ENCODE data around the gene DENND2A. TPM values are rescaled to one million over a fixed set of nuclear protein-coding genes. Genes with fewer than 3 reads are reported as not detected.
"Not testable (repeated sequence)": the region's sequence is repeated elsewhere in the genome, so short reads cannot be mapped to it uniquely, and the experiment has no call there.

Gene DENND2A
- total RNA-seq, 4 donors from 2014 or later, result 0.97 to 2.5 (median 2.2) TPM

DNA sequence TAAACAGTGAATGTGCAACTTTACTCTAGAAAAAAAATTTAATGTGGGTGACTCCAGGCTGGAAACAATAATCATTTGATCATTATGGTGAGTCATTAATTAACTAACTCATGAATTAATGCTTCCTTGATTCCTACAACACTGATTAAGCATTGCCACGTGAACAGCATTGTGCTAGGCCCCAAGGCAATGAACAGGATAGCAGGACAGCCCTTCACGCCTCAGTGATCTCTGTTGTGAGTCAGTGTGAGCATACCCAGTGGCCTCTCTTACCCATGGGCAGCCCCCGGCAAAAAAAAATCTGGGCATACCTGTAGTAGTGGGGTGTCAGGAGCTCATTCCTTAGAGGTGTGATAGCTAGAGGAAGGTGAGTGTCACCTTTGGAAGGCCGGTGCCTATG, 76.0 kb downstream of the DENND2A start:
- no peak for DNase-seq (ENCODE audit: low spot score in 2 of 2)
- TF ChIP-seq, protein P1, sequence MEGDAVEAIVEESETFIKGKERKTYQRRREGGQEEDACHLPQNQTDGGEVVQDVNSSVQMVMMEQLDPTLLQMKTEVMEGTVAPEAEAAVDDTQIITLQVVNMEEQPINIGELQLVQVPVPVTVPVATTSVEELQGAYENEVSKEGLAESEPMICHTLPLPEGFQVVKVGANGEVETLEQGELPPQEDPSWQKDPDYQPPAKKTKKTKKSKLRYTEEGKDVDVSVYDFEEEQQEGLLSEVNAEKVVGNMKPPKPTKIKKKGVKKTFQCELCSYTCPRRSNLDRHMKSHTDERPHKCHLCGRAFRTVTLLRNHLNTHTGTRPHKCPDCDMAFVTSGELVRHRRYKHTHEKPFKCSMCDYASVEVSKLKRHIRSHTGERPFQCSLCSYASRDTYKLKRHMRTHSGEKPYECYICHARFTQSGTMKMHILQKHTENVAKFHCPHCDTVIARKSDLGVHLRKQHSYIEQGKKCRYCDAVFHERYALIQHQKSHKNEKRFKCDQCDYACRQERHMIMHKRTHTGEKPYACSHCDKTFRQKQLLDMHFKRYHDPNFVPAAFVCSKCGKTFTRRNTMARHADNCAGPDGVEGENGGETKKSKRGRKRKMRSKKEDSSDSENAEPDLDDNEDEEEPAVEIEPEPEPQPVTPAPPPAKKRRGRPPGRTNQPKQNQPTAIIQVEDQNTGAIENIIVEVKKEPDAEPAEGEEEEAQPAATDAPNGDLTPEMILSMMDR (IDR thresholded peaks at IDR 0.05), result no peak
- no peak for TF ChIP-seq POLR2A (IDR thresholded peaks at IDR 0.05)
- intact Hi-C loops (cut with DNase I; ENCODE audit: low total_unique reads), result no loop called here
- 58 to 72% methylated on average over 4 of the region's 4 CpGs for WGBS, 2 donors
- H3K4me3 ChIP-seq (ENCODE audit: low read depth, poor library complexity, severe bottlenecking), result no peak overlapping the region

DNA sequence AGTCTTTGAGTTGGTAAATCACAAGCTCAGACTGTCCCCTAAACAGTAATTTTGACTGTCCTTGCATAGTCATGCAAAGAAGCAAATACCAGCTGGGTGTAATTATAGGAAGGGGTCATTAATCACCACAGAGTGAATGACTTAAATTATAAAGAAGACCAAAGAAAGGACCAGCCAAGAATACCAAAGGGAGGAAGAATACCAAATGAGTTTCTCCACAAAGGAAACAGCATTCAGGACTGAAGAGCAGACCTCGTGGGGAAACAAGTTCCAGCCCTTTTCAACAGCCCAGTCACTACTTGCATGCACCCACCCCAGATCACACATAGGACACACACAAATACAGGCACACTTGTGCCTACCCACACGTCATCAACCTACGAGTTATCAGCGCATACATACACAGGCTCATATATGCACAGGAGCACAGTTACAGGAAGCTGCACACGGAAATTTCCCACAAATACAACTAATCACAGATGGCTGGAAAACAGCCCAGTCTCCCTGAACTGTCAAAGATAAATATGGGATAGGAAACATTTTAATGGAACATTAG, 77.6 kb downstream of the DENND2A start:
- TF ChIP-seq POLR2A (IDR thresholded peaks at IDR 0.05), result no peak
- TF ChIP-seq, protein P1 (IDR thresholded peaks at IDR 0.05), result no peak

DNA sequence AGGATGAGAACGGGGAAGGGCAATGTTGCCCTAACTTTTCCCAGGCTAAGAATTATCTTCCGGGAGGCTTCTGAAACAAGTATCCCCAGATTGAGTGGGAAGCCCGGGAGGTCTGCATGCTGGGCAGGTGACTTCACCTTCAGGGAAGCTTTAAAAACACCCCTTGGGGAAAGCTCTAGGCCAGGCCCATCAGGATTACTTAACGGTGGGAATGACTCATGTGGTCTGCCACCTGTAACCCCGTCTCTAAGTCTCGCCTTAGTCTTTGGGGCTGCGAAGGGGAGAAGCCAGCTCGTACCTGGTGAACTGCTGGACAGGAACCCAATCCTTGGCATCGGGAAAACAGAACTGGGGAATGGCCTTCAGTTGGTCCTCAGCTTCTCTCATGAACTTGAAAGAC, 81.2 kb downstream of the DENND2A start:
- intact Hi-C loops (cut with DNase I; ENCODE audit: low total_unique reads), result no loop called here
- TF ChIP-seq, protein P1 (IDR thresholded peaks at IDR 0.05), result no peak
- TF ChIP-seq POLR2A (IDR thresholded peaks at IDR 0.05), result no peak
- WGBS, 2 donors, result 82 to 87% methylated on average over 9 of the region's 9 CpGs
- DNase-seq (ENCODE audit: low spot score in 2 of 2), result no peak
- no peak overlapping the region for H3K4me3 ChIP-seq (ENCODE audit: low read depth, poor library complexity, severe bottlenecking)

More for the DNA sequence above, 77.6 kb downstream of the DENND2A start:
- H3K4me3 ChIP-seq (ENCODE audit: low read depth, poor library complexity, severe bottlenecking), result no peak overlapping the region
- WGBS, 2 donors, result 52 to 70% methylated on average over 5 of the region's 5 CpGs
- DNase-seq (ENCODE audit: low spot score in 2 of 2), result no peak
- intact Hi-C loops (cut with DNase I; ENCODE audit: low total_unique reads), result no loop called here

DNA sequence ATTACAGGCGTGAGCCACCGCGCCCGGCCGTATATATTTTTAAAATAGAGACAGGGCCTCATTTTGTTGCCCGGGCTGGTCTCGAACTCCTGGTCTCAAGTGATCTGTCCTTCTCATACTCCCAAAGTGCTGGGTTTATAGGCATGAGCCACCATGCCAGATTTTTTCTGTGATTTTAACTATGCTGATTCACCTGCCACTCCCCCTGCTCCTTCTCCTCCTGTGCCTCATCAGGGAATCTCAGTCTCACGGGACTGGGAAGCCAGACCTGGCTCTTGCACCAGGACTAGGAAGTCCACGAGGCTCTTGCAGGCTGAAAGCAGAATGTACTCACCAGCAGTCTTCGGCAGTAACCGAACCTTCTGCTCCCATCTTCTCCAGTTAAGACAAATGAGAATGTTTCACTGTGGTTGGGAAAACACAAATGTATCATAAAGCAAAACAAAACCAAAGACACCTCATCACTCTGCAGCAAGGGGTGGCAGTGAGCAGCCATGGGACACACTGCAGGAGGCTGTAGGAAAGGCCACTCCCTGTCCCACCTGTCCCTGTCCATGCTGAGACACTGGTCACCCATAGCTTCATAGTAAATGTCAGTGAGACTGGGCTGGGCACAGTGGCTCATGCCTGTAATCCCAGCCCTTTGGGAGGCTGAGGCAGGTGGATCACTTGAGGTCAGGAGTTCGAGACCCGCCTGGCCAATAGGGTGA, 82.6 kb downstream of the DENND2A start:
- H3K4me3 ChIP-seq (ENCODE audit: low read depth, poor library complexity, severe bottlenecking), result no peak overlapping the region
- DNase-seq (ENCODE audit: low spot score in 2 of 2), result no peak
- no peak for TF ChIP-seq POLR2A (IDR thresholded peaks at IDR 0.05)
- TF ChIP-seq, protein P1 (IDR thresholded peaks at IDR 0.05), result no peak
- intact Hi-C loops (cut with DNase I; ENCODE audit: low total_unique reads), result no loop called here
- 88 to 97% methylated on average over 13 of the region's 13 CpGs for WGBS, 2 donors

DNA sequence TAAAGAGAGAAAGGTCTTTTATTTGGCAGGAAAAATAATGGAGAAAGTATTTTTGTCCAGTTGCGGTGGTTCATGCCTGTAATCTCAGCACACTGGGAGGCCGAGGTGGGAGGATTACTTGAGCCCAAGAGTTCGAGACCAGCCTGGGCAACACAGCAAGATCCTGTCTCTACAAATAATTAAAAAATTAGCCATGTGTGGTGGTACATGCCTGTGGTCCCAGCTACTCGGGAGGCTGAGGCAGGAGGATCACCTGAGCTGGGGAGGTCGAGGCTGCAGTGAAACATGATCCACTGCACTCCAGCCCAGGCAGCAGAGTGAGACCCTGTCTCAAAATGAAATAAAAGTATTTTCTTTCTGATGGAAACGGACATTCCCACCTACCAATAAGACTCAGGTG, 83.5 kb downstream of the DENND2A start:
- 92% methylated on average over 6 of the region's 6 CpGs for WGBS, 2 donors
- intact Hi-C loops (cut with DNase I; ENCODE audit: low total_unique reads), result no loop called here
- H3K4me3 ChIP-seq (ENCODE audit: low read depth, poor library complexity, severe bottlenecking), result no peak overlapping the region
- no peak for TF ChIP-seq POLR2A (IDR thresholded peaks at IDR 0.05)
- TF ChIP-seq, protein P1 (IDR thresholded peaks at IDR 0.05), result no peak
- no peak for DNase-seq (ENCODE audit: low spot score in 2 of 2)

DNA sequence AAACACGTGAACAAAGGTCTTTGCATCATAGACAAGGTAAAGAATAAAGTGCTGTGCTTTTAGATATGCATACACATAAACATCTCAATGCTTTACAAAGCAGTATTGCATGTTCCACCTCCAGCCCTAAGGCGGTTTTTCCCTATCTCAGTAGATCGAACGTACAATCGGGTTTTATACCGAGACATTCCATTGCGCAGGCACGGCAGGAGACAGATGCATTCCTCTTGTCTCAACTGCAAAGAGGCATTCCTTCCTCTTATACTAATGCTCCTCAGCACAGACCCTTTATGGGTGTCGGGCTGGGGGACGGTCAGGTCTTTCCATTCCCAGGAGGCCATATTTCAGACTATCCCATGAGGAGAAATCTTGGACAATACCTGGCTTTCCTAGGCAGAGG, 87.4 kb downstream of the DENND2A start:
- DNase-seq (ENCODE audit: low spot score in 2 of 2); H3K4me3 ChIP-seq (ENCODE audit: low read depth, poor library complexity, severe bottlenecking); intact Hi-C loops (cut with DNase I; ENCODE audit: low total_unique reads): not testable (repeated sequence)
- 76 to 80% methylated on average over 10 of the region's 10 CpGs for WGBS, 2 donors
